ENCODE results near the gene PANX2.

The PANX2 gene

DNA sequence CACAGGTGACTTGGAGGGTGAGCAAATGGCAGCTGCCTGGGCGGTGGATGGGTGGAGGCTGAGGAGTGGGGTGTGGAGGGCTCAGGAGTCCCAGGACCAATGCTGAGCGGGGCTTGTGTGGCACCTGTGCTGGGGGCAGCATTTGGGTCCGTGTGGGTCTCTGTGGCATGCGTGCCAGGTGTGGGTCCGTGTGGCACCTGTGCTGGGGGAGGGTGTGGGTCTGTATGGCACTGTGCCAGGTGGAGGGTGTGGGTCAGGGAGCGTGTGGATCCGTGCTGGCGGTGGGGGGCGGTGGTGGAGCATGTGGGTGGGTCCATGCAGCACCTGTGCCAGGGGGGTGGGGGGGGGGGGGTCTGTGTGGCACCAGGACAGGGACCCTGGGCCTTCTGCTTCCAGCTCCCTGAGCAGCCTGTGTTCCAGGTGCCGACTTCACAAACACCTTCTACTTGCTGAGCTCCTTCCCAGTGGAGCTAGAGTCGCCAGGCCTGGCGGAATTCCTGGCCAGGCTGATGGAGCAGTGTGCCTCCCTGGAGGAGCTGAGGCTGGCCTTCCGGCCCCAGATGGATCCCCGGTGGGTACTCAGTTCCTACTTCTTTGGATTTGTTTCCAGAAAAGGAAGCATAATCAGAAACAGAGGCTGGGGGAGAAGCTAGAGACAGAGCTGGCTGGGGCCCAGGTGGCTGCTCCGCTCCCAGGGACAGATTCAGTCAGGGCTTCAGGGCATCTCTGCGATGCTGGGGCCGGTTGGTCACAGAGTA is 44.9 kb downstream of the PANX2 start:
- no peak for DNase-seq (ENCODE audit: low read depth, low spot score)

DNA sequence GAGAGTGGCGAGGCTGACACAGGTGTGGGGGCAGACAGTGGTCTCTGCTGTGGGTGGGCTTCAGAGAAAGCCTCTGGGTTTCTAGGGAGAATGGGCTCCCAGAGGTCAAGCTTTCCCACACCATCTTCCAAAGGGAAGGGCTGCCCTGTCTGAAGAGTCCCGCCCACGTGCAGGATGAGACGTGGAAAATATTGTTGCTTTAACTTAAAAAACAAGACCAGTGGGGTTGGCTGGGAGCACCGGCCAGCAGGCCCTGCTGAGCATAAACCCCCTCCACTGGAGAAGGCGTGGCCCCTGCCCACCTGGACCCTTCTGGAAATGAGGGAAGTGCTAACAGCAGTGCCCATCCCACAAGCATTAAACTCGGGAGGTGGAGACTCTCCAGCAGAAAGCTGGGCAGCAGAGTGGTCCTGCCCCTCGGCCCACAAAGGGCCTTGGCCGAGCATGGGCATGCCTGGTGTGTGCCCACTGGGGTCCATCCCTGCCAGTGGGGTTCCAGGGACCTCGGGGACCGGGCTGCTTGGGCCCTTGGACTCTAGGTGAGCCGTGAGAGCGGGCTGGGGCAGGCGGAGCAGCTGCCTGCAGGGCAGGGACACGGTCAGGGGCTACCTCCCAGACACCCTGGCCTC is 45.6 kb downstream of the PANX2 start:
- no peak for DNase-seq (ENCODE audit: low read depth, low spot score)

DNA sequence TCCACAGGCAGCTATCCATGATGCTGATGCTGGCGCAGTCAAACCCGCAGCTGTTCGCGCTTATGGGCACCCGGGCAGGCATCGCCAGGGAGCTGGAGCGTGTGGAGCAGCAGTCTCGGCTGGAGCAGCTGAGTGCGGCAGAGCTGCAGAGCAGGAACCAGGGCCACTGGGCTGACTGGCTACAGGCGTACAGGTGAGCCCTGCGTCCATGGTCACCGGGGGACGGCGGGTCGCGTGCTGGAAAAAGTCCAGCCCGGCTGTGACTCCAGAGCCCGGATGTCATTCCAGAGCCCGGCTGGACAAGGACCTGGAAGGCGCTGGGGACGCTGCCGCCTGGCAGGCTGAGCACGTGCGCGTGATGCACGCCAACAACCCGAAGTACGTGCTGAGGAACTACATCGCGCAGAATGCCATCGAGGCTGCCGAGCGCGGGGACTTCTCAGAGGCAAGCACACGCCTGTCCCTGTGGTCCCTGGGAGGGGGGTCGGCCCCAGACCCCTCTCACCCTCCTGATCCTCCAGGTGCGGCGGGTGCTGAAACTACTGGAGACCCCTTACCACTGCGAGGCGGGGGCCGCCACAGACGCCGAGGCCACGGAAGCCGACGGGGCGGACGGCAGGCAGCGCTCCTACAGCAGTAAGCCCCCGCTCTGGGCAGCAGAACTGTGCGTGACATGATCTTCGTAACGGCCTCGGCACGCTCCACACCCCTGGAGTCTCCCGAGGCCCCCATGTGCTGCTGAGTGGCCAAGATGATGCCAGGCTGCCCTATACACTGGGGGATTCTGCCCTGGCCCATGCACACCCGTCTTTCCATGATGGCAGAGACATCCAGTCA is 46.4 kb downstream of the PANX2 start:
- no peak for DNase-seq (ENCODE audit: low read depth, low spot score)

DNA sequence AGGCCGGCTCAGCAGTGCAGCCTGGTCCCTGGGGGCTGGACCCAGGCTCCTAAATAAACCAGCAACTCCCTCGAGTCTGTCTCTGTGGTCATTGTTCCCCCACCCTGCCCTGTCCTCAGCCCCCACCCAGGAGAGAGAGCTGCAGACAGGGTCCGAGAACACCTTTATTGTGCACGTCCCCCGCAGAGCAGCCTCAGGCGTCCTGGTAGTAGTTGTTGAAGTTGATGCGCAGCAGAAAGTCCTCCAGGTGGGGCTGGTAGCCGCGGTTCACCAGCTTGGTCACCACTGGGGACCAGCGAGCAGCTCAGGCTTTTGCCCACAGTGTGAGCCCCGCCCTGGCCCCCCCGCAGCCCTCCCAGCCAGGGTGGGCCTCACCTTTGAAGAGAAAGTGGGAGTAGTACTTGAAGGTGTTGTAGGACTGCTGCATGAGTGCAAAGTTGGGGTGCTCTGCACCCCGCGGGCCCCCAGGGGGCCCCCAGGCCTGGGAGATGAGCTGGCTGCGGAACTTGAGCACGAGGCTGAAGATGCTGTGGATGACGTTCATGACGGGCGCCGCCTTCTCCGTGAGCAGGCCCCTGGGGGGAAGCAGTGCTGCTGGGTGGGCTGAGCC is 47.1 kb downstream of the PANX2 start:
- DNase-seq (ENCODE audit: low read depth, low spot score) = no peak

DNA sequence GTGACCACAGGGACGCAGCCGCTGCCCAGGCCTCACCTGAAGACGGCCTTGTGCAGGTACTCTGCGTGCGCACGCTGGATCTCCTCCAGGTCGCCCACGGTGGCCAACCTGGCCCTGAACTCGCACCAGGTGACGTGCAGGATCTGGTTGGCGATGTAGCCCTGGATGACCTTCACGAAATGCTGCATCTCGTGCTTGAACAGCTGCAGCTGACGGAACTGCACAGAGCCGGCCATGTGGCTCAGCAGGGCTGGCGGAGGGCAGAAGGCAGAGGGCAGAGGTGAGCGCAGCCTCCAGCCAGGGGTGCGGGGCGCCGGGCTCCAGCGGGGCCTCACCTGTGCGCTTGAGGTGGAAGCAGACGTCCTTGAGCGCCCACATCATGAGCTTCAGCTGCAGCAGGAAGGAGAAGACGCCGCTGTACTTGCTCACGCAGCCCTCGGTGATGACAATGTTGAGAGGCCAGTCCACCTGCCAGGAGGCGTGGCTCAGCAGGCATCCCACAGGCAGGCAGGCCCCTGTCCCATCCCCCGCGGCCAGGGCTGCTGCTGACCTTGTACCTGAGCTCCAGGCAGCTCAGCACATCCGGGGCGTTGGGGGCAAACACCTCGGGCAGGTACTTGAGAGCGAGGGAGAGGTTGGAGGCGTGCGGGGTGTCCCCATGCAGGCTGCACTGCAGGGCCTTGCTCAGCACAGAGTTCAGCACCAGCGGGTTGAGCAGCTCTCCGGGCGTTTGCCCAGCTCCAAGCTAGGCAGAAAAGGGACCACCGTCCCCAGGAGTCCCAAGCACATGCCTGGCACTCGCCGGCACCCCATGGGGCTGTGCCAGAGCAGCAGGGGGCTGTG is 47.8 kb downstream of the PANX2 start:
- no peak for DNase-seq (ENCODE audit: low read depth, low spot score)

DNA sequence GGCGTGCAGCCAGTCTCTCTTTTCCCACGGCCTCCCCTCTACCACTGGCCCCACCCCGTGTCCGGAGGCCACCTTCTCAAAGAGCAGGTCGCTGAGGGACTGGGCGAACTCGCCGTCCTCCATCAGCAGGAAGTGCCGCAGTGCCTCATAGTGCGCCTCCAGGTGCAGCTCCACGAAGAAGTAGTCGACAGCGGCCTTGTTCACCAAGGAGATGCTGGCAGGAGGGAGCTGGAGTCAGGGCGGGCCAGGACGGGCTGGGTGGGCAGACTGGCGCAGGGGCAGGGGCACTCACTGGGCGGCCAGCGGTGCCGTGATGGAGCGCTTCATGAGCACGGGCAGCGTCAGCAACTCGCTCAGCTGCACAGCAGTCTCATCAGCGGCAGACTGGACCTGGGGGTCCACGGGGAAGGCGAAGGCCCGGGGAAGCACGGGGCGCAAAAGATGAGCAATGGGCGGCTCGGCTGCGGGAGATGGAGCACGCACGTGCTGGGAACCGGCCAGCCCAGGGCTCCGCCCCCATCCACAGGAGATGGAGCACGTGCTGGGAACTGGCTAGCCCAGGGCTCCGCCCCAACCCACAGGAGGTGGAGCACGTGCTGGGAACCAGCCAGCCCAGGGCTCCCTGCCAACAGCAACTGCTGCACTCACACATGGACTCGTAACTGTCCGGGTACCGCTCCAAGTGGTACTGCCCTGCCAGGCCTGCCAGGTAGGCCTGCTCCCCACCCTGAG is 48.6 kb downstream of the PANX2 start:
- DNase-seq (ENCODE audit: low read depth, low spot score) = peak; percentile 89

DNA sequence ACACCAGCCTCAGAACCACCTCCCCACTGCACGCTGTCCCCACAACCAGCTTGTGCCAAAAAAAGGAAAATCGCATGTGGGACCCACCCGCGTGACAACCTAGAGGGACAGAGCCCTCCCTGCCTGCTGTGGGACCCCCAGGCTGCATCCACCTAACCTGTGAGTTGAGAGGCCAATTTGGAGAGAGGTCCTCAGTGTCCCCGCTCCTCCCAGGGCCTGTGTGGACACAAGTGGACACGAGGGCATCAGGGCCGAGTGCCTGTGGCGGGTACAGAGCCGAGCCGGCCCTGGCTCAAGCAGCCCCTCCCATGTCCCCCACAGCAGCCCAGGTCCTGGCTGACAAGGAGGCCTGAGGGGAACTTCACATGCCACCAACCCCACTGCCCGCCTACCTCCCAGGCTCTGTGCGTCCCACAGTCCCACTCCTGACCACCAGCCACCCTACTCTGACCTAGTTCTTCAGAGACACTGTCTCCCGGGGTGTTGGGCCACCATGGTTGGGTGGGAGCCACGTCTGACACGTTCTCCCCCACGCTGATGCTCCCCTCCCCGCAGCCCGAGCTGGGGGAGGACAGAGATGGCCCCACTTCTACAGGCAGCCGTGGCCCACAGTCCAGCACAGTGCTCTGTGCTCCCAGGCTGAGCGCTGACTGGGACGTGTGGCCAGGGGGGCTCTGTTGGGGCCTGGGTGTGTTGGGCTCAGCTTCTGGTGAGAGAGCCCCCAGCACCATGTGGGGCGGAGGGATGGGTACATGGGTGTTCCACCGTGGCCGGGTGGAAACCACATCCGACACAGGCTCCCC is 49.5 kb downstream of the PANX2 start:
- no peak for DNase-seq (ENCODE audit: low read depth, low spot score)

DNA sequence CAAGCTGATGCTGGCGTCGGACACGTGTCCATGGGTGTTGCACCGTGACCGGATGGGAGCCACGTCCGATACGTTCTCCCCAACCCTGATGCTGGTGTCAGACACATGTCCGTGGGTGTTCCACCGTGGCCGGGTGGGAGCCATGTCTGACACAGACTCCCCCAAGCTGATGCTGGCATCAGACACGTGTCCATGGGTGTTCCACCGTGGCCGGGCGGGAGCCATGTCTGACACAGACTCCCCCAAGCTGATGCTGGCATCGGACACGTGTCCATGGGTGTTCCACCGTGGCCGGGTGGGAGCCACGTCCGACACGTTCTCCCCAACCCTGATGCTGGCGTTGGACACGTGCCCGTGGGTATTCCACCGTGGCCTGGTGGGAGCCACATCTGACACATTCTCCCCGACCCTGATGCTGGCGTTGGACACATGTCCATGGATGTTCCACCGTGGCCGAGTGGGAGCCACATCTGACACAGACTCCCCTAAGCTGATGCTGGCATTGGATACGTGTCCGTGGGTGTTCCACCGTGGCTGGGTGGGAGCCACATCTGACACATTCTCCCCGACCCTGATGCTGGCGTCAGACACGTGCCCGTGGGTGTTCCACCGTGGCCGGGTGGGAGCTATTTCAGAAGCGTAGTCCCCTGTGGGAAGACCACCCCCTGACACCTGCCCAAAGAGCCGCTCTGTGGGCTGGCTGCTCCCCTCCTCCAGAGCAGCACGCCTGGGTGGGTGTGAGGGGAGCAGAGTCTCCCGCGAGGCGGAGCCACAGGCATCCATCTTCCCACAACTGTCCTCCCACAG is 50.3 kb downstream of the PANX2 start:
- no peak for DNase-seq (ENCODE audit: low read depth, low spot score)

DNA sequence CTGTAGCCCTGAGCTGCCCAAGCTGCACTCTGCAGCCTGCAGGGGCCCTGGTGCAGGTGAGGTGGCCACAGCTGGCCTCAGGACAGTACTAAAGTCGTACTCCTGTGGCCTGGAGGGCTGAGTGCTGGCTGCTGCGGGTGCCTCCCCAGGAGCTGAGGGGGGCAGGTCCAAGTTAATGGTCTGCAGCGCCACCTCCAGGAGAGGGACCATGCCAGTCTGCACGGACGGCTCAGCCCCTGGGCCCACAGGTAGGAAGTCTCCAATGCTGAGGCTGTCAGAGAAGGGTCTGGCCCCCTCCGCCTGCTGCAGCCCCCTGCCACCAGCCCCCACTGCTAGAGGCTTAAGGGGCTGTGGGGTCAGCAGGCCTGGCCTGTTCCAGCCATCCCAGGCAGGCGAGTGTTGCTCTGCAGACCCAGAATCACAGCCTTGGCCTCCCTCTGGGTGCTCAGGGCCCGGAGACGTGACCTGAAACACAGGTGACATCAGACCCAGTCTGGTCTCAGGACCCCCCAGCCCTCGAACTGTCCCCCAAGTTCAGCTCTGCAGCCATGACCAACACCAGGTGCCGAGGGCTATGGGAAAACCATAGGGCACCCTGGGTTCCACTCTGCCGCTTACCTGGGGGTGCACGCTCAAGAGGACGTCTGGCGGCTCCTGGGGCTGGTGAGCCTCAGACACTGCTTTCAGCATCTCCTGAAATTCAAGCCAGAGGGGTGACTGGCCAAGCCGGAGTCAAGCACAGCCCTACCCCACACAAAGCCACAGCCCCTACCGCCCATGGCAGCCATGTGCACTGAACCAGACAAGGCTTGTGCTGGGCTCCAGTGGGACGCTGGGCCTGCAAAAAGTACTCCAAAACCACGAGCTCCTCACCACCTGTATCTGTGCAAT is 51.1 kb downstream of the PANX2 start:
- no peak for DNase-seq (ENCODE audit: low read depth, low spot score)

DNA sequence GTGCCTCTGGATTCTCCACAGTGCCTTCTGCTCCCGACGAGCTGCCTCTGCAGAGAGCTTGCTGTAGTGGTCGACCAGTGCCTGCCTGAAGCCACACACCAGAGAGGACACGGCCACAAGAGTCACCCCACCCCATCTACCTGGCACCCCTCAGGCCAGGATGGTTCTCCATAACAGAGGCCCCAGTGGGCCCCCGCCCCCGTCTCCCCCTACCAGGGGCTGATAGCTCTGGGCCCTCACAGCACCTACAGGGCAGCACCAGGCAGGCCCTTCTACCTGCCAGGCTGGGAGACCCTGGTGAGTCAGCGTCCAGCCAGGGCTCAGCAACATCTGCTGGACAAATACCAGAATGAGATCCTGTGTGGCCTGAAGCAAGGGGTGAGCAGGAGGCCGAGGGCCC is 52.0 kb downstream of the PANX2 start:
- DNase-seq (ENCODE audit: low read depth, low spot score) = no peak

DNA sequence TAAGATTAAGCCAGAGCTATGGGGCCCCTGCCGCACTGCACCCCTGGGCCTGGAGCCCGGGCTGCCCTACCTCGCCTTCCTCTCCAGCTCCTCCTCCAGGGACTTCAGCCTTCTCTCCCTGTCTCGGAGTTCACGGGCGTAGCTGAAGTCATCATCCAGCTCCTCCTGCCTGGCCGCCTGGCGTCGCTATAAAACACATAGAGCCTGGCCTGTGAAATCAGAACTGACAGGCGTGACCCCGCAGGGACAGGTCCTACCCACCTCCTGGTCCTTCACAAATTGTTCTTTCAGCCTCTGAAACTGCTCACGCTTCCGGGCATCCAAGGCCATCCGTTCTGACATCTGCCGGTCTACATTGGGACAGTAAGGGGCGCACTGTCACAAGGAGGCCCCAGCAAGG is 53.5 kb downstream of the PANX2 start:
- DNase-seq (ENCODE audit: low read depth, low spot score) = no peak

DNA sequence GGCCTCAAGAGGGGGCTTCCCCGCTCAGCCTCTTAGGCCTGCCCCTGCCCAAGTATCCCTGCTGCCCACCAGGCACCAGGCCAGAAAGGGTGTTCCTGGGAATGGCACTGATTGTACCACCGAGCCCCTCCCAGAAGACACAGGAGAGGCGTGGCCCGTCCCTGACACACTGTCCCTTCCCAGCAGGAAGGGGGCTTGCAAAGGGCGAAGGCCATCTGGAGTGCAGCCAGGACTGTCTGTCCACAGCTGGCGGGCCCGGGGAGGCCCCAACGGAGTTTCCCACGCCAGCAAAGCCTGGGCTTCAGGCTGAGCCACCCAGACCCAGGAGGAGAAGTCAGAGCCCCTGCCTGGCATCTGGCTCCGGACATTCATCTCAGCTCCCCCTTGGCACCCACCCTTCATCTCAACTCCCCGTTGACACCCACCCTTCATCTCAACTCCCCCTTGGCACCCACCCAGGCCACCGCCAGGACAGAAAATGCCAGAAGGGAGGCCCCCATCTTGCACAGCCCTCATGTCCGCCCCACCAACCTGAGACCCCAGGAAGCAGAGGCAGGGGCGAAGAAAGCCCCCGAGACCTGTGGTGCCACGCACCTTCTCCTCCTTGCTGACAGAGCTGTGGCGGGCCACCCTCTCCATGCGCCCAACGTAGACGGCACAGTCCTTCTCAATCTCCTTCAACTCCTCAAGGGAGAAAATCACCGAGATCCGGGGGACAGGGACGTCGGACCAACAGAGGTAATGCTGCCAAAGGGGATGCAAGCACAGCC is 54.9 kb downstream of the PANX2 start:
- DNase-seq (ENCODE audit: low read depth, low spot score) = no peak

DNA sequence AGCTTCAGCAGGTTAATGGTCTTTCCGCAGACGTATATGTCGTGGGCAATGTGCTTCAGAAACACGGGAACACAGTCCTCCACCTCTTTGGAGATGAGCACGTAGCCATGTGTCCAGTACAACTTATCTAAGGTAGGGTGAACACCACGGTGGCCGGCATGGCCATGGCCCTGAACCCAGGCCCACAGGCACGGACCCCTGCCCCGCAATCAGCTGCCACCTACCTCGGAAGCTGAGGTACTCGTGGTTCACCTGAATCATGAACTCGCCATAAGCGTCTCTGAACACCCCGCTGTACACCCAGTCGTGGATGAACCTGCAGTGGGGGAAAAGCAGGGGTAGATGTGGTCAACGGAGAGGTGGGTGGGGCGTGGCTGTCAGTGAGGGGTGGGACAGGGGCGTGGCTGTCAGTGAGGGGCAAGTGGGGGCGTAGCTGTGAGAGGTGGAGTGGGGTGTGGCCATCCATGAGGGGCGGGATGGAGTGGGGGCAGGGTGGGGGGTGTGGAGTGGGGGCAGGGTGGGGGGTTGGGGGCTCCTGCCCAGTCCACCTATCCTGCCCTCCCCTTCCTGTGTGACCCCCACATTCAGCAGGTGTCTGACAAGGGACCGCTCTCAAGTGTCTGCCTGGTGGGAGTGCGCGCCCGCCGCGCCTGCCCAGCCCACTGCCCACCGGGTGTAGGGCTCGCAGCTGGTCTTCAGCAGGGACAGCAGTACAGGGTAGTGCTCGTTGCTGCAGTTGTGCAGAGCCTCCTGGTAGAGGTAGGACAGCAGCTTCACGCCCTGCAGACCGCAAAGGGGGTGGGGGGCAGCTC is 55.7 kb downstream of the PANX2 start:
- DNase-seq (ENCODE audit: low read depth, low spot score) = no peak

DNA sequence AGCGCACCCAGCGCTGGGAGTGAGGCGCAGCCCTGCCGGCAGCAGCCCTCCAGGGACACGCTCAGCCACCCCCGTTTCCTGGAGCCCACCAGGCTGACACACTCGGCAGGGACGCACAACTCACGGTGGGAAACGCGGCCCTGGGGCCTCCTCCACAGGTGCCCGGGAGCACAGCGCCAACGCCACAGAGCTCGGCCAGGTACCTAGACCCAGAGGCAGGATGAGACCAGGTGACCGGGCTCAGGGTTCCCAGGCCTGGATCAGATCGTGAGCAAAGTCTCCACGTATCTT is 56.3 kb downstream of the PANX2 start:
- no peak for DNase-seq (ENCODE audit: low read depth, low spot score)

DNA sequence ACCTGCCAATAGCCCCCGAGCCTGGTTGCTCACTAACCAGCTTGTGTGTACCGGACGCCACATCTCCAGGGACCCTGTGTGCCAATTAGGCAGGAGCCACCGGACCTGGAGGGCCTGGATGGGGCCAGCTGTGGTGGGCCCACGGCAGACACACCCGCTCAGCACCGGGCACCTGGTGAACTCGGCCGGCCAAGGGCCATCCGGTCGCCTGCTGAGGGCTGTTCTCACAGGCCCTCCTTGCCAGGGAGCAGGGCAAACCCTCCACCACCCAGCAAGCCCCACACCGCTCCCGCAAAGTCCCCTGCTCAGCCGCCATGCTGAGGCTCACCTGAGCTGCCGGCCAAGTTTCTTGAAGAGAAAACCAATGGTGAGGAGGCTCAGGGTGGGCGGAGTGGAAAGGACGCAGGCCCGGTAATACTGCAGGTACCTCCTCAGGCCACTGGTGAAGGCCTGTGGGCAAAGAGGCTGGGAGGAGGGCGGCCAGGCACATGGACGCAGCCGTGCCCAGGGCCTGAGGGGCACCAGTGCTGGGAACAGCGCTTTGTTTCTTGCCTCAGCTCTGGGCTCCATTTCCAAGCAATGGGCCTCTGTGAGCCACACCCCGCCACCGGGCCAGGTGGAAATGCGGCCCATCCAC is 57.2 kb downstream of the PANX2 start:
- no peak for DNase-seq (ENCODE audit: low read depth, low spot score)

DNA sequence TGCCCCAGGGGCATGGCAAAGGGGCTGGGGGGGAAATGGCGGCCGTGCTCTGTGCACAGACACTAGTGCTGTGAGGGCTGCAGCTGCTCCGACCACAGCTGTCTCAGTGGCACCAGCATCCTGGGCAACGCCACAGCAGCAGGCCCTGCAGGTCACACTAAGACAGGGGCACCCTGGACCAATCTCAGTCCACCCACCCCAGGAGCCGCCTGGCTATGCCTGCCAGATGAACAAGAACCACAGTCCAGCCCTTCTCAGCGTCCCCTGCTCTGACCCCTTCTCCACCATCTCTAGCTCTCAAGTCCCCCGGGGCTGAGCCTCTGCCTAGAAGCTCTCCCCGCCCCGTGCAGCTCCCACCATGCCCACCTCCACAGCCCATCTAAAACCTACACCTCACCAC is 57.8 kb downstream of the PANX2 start:
- DNase-seq (ENCODE audit: low read depth, low spot score) = no peak

All from astrocyte of the hippocampus (primary cell).